ENCODE results near the gene TXNRD1.

- TF ChIP-seq, protein P1, sequence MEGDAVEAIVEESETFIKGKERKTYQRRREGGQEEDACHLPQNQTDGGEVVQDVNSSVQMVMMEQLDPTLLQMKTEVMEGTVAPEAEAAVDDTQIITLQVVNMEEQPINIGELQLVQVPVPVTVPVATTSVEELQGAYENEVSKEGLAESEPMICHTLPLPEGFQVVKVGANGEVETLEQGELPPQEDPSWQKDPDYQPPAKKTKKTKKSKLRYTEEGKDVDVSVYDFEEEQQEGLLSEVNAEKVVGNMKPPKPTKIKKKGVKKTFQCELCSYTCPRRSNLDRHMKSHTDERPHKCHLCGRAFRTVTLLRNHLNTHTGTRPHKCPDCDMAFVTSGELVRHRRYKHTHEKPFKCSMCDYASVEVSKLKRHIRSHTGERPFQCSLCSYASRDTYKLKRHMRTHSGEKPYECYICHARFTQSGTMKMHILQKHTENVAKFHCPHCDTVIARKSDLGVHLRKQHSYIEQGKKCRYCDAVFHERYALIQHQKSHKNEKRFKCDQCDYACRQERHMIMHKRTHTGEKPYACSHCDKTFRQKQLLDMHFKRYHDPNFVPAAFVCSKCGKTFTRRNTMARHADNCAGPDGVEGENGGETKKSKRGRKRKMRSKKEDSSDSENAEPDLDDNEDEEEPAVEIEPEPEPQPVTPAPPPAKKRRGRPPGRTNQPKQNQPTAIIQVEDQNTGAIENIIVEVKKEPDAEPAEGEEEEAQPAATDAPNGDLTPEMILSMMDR (IDR thresholded peaks at IDR 0.05; ENCODE audit: low read depth, low read length) = no peak
- TF ChIP-seq MAX (IDR thresholded peaks at IDR 0.05; ENCODE audit: low read depth, low read length) (no peak), POLR2A (IDR thresholded peaks at IDR 0.05; ENCODE audit: extremely low read depth, insufficient read length) (no peak)
Observed at GRCh38 chr12:104323899-104324298, 108.3 kb downstream of the TXNRD1 start.
